IMR-90 (cell line): ENCODE data around the gene CTIF. TPM values are rescaled to one million over a fixed set of nuclear protein-coding genes. Genes with fewer than 3 reads are reported as not detected.

Experiments
- ATAC-seq: fragments of 200-7000 bp; cut with Tn5 transposase; 2 replicates; pipeline ENCODE4 v1.9.1; 2020; ENCODE audit warnings: low read depth, mild to moderate bottlenecking, moderate library complexity
- BruUV-seq: library from RNA; stranded (reverse); fragments of 400-500 nt; replicated peaks from 2 replicates; lab custom pipeline; 2021; lab: Mats Ljungman, UMichigan
- CTCF ChIA-PET: fragments of 300-600 bp; formaldehyde crosslinking; extraction: SDS; loops from one replicate; lab custom pipeline; 2021; ENCODE audit warnings: antibody characterized with exemption; lab: Yijun Ruan, JAX
- POLR2A ChIA-PET: fragments of 300-600 bp; sonication (Branson Sonifier 250); formaldehyde crosslinking; loops from one replicate; lab custom pipeline; 2022; ENCODE audit warnings: antibody characterized with exemption; ENCODE audit not compliant: unreplicated experiment; lab: Charles Lee
- DNase-seq: peaks from one replicate; pipeline ENCODE4 v3.0.0; 2013
- H2AFZ ChIP-seq: replicated peaks from 2 replicates; pipeline ENCODE3; 2013; ENCODE audit warnings: low read length, mild to moderate bottlenecking; ENCODE audit not compliant: poor library complexity
- H2AK5ac ChIP-seq: 2 replicates; pipeline ENCODE4 v1.6.1; 2013; ENCODE audit warnings: low read depth, low read length, inconsistent platforms
- H2AK9ac ChIP-seq: replicated peaks from 2 replicates; pipeline ENCODE3; 2013; ENCODE audit warnings: mild to moderate bottlenecking, low read depth, low read length, moderate library complexity; ENCODE audit not compliant: poor library complexity
- H2BK120ac ChIP-seq: 2 replicates; pipeline ENCODE4 v1.6.1; 2013; ENCODE audit warnings: low read depth, low read length, inconsistent platforms
- H2BK15ac ChIP-seq: 3 replicates; pipeline ENCODE4 v1.6.1; 2013; ENCODE audit warnings: low read depth, low read length, inconsistent platforms
- H2BK20ac ChIP-seq: 2 replicates; pipeline ENCODE4 v1.6.1; 2013; ENCODE audit warnings: low read depth, mild to moderate bottlenecking, inconsistent platforms, low read length, moderate library complexity
- H2BK5ac ChIP-seq: 2 replicates; pipeline ENCODE4 v1.6.1; 2013; ENCODE audit warnings: mild to moderate bottlenecking, low read depth, low read length, inconsistent platforms; ENCODE audit not compliant: poor library complexity, severe bottlenecking
- H3K14ac ChIP-seq: replicated peaks from 2 replicates; pipeline ENCODE4 v1.6.1; 2013; ENCODE audit warnings: low read depth, low read length, inconsistent platforms
- H3K18ac ChIP-seq: 2 replicates; pipeline ENCODE4 v1.6.1; 2013; ENCODE audit warnings: low read depth, low read length, control low read depth
- H3K23ac ChIP-seq: 2 replicates; pipeline ENCODE4 v1.6.1; 2013; ENCODE audit warnings: low read depth, low read length, inconsistent platforms
- H3K27ac ChIP-seq: 2 replicates; pipeline ENCODE4 v1.5.1; 2013; ENCODE audit warnings: mild to moderate bottlenecking, control low read depth, low read length; ENCODE audit not compliant: insufficient read depth
- H3K27me3 ChIP-seq: 2 replicates; pipeline ENCODE4 v1.6.1; 2013; ENCODE audit warnings: low read length; ENCODE audit not compliant: control insufficient read depth, insufficient read depth
- H3K36me3 ChIP-seq: 2 replicates; pipeline ENCODE4 v1.6.1; 2013; ENCODE audit warnings: low read length, mixed read lengths; ENCODE audit not compliant: control insufficient read depth, insufficient read depth
- H3K4ac ChIP-seq: 2 replicates; pipeline ENCODE4 v1.6.1; 2013; ENCODE audit warnings: low read depth, low read length, inconsistent platforms
- H3K4me1 ChIP-seq: 2 replicates; pipeline ENCODE4 v1.6.1; 2013; ENCODE audit warnings: low read length, mixed read lengths; ENCODE audit not compliant: control insufficient read depth, insufficient read depth
- H3K4me2 ChIP-seq: 2 replicates; pipeline ENCODE4 v1.6.1; 2013; ENCODE audit warnings: low read depth, mild to moderate bottlenecking, control low read depth, low read length, moderate library complexity
- H3K4me3 ChIP-seq: 2 replicates; pipeline ENCODE4 v1.5.1; 2013; ENCODE audit warnings: low read depth, mild to moderate bottlenecking, control low read depth, low read length, moderate library complexity; ENCODE audit not compliant: insufficient read depth
- H3K56ac ChIP-seq: 2 replicates; pipeline ENCODE4 v1.6.1; 2013; ENCODE audit warnings: low read length, inconsistent platforms; ENCODE audit not compliant: insufficient read depth; ENCODE audit errors: extremely low read depth
- H3K79me1 ChIP-seq, 2 experiments: 2 replicates each; pipeline ENCODE4 v1.6.1; 2013; ENCODE audit warnings: low read length in 2 of 2, inconsistent platforms in 1 of 2, low read depth in 1 of 2
- H3K9ac ChIP-seq: 2 replicates; pipeline ENCODE4 v1.6.1; 2013; ENCODE audit warnings: low read depth, low read length, control low read depth
- H3K9me1 ChIP-seq: 2 replicates; pipeline ENCODE4 v1.6.1; 2013; ENCODE audit warnings: low read length, inconsistent platforms; ENCODE audit not compliant: insufficient read depth
- H3K9me3 ChIP-seq: 2 replicates; pipeline ENCODE4 v1.6.1; 2013; ENCODE audit warnings: low read length; ENCODE audit not compliant: control insufficient read depth, insufficient read depth
- H4K20me1 ChIP-seq: 2 replicates; pipeline ENCODE4 v1.6.1; 2013; ENCODE audit warnings: low read length, inconsistent platforms; ENCODE audit not compliant: insufficient read depth
- H4K5ac ChIP-seq: 2 replicates; pipeline ENCODE4 v1.6.1; 2013; ENCODE audit warnings: mild to moderate bottlenecking, low read depth, low read length, control low read depth
- H4K8ac ChIP-seq, 2 experiments: 2 replicates each; pipeline ENCODE4 v1.6.1; 2013; ENCODE audit warnings: low read depth in 2 of 2, low read length in 2 of 2, control low read depth in 1 of 2, inconsistent platforms in 1 of 2
- H4K91ac ChIP-seq: 2 replicates; pipeline ENCODE4 v1.6.1; 2013; ENCODE audit warnings: low read depth, low read length, inconsistent platforms; ENCODE audit not compliant: insufficient read depth
- BHLHE40 ChIP-seq: fragments of 150-350 bp; IDR thresholded peaks from 2 replicates; pipeline ENCODE4 v1.6.1; 2016; ENCODE audit warnings: mild to moderate bottlenecking, low read depth, low read length
- CEBPB ChIP-seq: IDR thresholded peaks from 2 replicates; pipeline ENCODE4 v1.6.1; 2012; ENCODE audit warnings: low read depth, low read length, improper control_type of control experiment
- CHD1 ChIP-seq: IDR thresholded peaks from 2 replicates; pipeline ENCODE4 v1.6.1; 2012; ENCODE audit warnings: low read depth, low read length, improper control_type of control experiment
- CTCF ChIP-seq: conservative IDR thresholded peaks from 2 replicates; pipeline ENCODE4 v1.5.1; 2012; ENCODE audit warnings: mild to moderate bottlenecking, low read depth, low read length, improper control_type of control experiment
- ELK1 ChIP-seq: fragments of 150-350 bp; IDR thresholded peaks from 2 replicates; pipeline ENCODE4 v1.6.1; 2016; ENCODE audit warnings: low read depth, mild to moderate bottlenecking, low read length, moderate library complexity, borderline replicate concordance
- FOS ChIP-seq: fragments of 150-350 bp; IDR thresholded peaks from 2 replicates; pipeline ENCODE4 v1.6.1; 2016; ENCODE audit warnings: low read depth, low read length
- MAFK ChIP-seq: IDR thresholded peaks from 2 replicates; pipeline ENCODE4 v1.6.1; 2012; ENCODE audit warnings: low read depth, low read length, improper control_type of control experiment
- MAZ ChIP-seq: IDR thresholded peaks from 2 replicates; pipeline ENCODE4 v1.6.1; 2012; ENCODE audit warnings: low read depth, mild to moderate bottlenecking, low read length, improper control_type of control experiment, moderate library complexity, borderline replicate concordance
- MXI1 ChIP-seq: IDR thresholded peaks from 2 replicates; pipeline ENCODE4 v1.6.1; 2012; ENCODE audit warnings: low read depth, mild to moderate bottlenecking, low read length, moderate library complexity, borderline replicate concordance
- NFE2L2 ChIP-seq: fragments of 150-350 bp; IDR thresholded peaks from 2 replicates; pipeline ENCODE4 v1.6.1; 2016; ENCODE audit warnings: low read depth, mild to moderate bottlenecking, low read length
- POLR2A ChIP-seq: IDR thresholded peaks from 2 replicates; pipeline ENCODE4 v1.6.1; 2012; ENCODE audit warnings: mild to moderate bottlenecking, low read depth, low read length
- RAD21 ChIP-seq: IDR thresholded peaks from 2 replicates; pipeline ENCODE4 v1.6.1; 2012; ENCODE audit warnings: low read length, improper control_type of control experiment
- RCOR1 ChIP-seq: IDR thresholded peaks from 2 replicates; pipeline ENCODE4 v1.6.1; 2012; ENCODE audit warnings: mild to moderate bottlenecking, low read length, improper control_type of control experiment; ENCODE audit not compliant: insufficient replicate concordance
- RFX5 ChIP-seq: IDR thresholded peaks from 2 replicates; pipeline ENCODE4 v1.8.0; 2012; ENCODE audit warnings: low read depth, mild to moderate bottlenecking, low read length, moderate library complexity
- SMC3 ChIP-seq: fragments of 150-350 bp; IDR thresholded peaks from 2 replicates; pipeline ENCODE4 v1.6.1; 2016; ENCODE audit warnings: low read depth, mild to moderate bottlenecking, antibody characterized with exemption, low read length, moderate library complexity
- USF2 ChIP-seq: fragments of 150-350 bp; IDR thresholded peaks from 2 replicates; pipeline ENCODE4 v1.6.1; 2017; ENCODE audit warnings: mild to moderate bottlenecking, antibody characterized with exemption, low read length, low read depth
- WGBS, 2 experiments: methylation state at CpG; one replicate each; pipeline versions ENCODE4 v1.1.5 to v1.1.7; 2013; ENCODE audit warnings: missing lambda C conversion rate in 2 of 2; ENCODE audit not compliant: insufficient read length in 1 of 2; ENCODE audit errors: extremely low coverage in 2 of 2; 5-methylcytosine and 5-hydroxymethylcytosine counted together
- dilution Hi-C: fragments of 300-500 bp; cut with HindIII; formaldehyde crosslinking; loops from one replicate; pipeline ENCODE4 v1.14.3; 2018; ENCODE audit warnings: low sequenced_read_pairs; ENCODE audit not compliant: unreplicated experiment
- in situ Hi-C: fragments of 300-500 bp; cut with MboI; formaldehyde crosslinking; loops from 3 replicates; pipeline ENCODE4 v1.14.3; 2019; ENCODE audit warnings: low sequenced_read_pairs, inconsistent platforms, mixed read lengths
- intact Hi-C: fragments of 100-400 bp; cut with micrococcal nuclease; formaldehyde crosslinking; loops from 2 replicates; pipeline ENCODE4 v1.10.0; 2022
- polyA plus RNA-seq, 3 experiments: library from polyadenylated mRNA; depleted of rRNA; stranded (reverse); fragments of >200 nt; gene quantifications; 2 replicates each; pipeline ENCODE4 v1.2.3, GENCODE V29; 2012; ENCODE audit warnings: low replicate concordance in 1 of 3
- total RNA-seq: library from RNA; depleted of rRNA; stranded (reverse); fragments of >200 nt; gene quantifications from 2 replicates; pipeline ENCODE4 v1.2.3, GENCODE V29; 2012

Gene CTIF
- total and polyA plus RNA-seq, 2 of the 4 experiments (the other 2 are of a cell fraction), result 25.1 to 57.0 TPM

GRCh38 chr18:48676346-48676745 lies 137.5 kb downstream of the CTIF start:
- Histone ChIP-seq H3K23ac (no peak overlapping the region), H3K4ac (peak overlapping the region; percentile 65; the same call in 1 of the 2 replicates), H2BK20ac (no peak overlapping the region), H3K4me2 (no peak overlapping the region), H3K4me1 (peaks cover 23% of the 10 kb centered on the region), H4K5ac (0 out of 2 replicates have a peak overlapping the region, but pooled peaks have one; percentile 7), H3K18ac (no peak overlapping the region), H3K56ac (no peak overlapping the region), H2AK9ac (no peak overlapping the region), H4K8ac (peak overlapping the region in 1 of 2 experiments; percentile 46; a peak in 1 of 4 replicates), H2BK120ac (no peak overlapping the region), H2AK5ac (peak overlapping the region; percentile 78; the same call in 1 of the 2 replicates), H2BK15ac (no peak overlapping the region), H3K14ac (no peak overlapping the region), H3K27me3 (no peaks in the 10 kb centered on the region), H4K91ac (no peak overlapping the region), H3K9me3 (no peaks in the 10 kb centered on the region), H2BK5ac (no peak overlapping the region), H2AFZ (no peak overlapping the region), H3K4me3 (no peak overlapping the region), H4K20me1 (peaks cover 54% of the 10 kb centered on the region), H3K9me1 (peaks cover 7% of the 10 kb centered on the region; the same call in 1 of the 2 replicates), H3K36me3 (peaks cover 15% of the 10 kb centered on the region), H3K27ac (no peak overlapping the region), H3K9ac (no peak overlapping the region), H3K79me1 (peaks cover 33 to 88% of the 10 kb centered on the region in 2 experiments)
- ATAC-seq, result no peak
- dilution Hi-C loops (no loop called here), intact Hi-C loops (loop anchor here (1.0 to 5.0 kb wide), 4 partner anchors 106 to 366 kb away; no protein-coding TSS in a partner anchor), in situ Hi-C loops (loop anchor here (5.0 to 10.0 kb wide), 4 partner anchors 266 to 738 kb away; no protein-coding TSS in a partner anchor)
- TF ChIP-seq MAZ, result no peak
- TF ChIP-seq NFE2L2, result no peak
- no peak for TF ChIP-seq SMC3
- TF ChIP-seq RAD21, result no peak
- TF ChIP-seq USF2, result no peak
- no peak for TF ChIP-seq RCOR1
- TF ChIP-seq CTCF, result no peak
- no peak for TF ChIP-seq CHD1
- no peak for TF ChIP-seq CEBPB
- TF ChIP-seq FOS, result no peak
- TF ChIP-seq POLR2A, result no peak
- TF ChIP-seq MXI1, result no peak
- TF ChIP-seq MAFK, result no peak
- TF ChIP-seq ELK1, result no peak
- TF ChIP-seq RFX5, result no peak
- no peak for TF ChIP-seq BHLHE40
- no TSS peak for BruUV-seq
- ChIA-PET CTCF (interaction anchor here (0.6 kb wide), 1 partner anchor 188 kb away, joined by 3 read pairs; no protein-coding TSS in a partner anchor), POLR2A (no interaction called here)
- no peak for DNase-seq
- 78% methylated on average over 6 of the region's 8 CpGs; no CpG with 5 or more reads in 1 of the 2 experiments for WGBS, 2 experiments
